HCT116 (cell line): ENCODE results near the gene KIAA1671. TPM values are rescaled to one million over a fixed set of nuclear protein-coding genes. Genes with fewer than 3 reads are reported as not detected.

Experiments
- ATAC-seq: fragments of 200-7000 bp; cut with Tn5 transposase; 2 replicates; pipeline ENCODE4 v1.9.1; 2020; ENCODE audit warnings: mild to moderate bottlenecking, moderate library complexity
- BruUV-seq: library from RNA; stranded (reverse); fragments of 400-500 nt; replicated peaks from 2 replicates; lab custom pipeline; 2021; lab: Mats Ljungman, UMichigan
- CTCF ChIA-PET: fragments of 300-600 bp; sonication (Branson Sonifier 250); formaldehyde crosslinking; loops from one replicate; lab custom pipeline; 2021; ENCODE audit warnings: antibody characterized with exemption; lab: Charles Lee
- POLR2A ChIA-PET: fragments of 300-600, 350-600 bp; sonication (Branson Sonifier 250); formaldehyde crosslinking; loops from one replicate; lab custom pipeline; 2021; ENCODE audit warnings: antibody characterized with exemption; lab: Charles Lee
- RAD21 ChIA-PET, 2 experiments: fragments of 300-600 bp; sonication (Branson Sonifier 250); formaldehyde crosslinking; loops; one replicate each; lab custom pipeline; 2023; ENCODE audit warnings: low total read pairs in 2 of 2; ENCODE audit not compliant: uncharacterized antibody in 2 of 2, unreplicated experiment in 2 of 2, low non-redundant PET in 1 of 2; lab: Charles Lee
- DNase-seq: peaks from one replicate; pipeline ENCODE4 v3.0.0-alpha.2; 2010; ENCODE audit warnings: low read depth, low spot score
- H2AFZ ChIP-seq: fragments of 200-600 bp; shearing (Covaris generic), sonication (generic); 2 replicates; pipeline ENCODE4 v1.6.1; 2017; ENCODE audit warnings: low read depth, mixed run types, mixed read lengths, antibody characterized with exemption, low read length; ENCODE audit not compliant: poor library complexity, severe bottlenecking
- H3K27ac ChIP-seq: 2 replicates; pipeline ENCODE4 v1.5.1; 2012; ENCODE audit warnings: low read depth, low read length
- H3K27me3 ChIP-seq: fragments of 200-600 bp; sonication (generic); 2 replicates; pipeline ENCODE4 v1.6.1; 2016; ENCODE audit warnings: mixed run types, low read length, mixed read lengths; ENCODE audit not compliant: insufficient read depth
- H3K36me3 ChIP-seq, 2 experiments: fragments of 200-500 bp in 1 of 2; fragments of 200-600 bp in 1 of 2; sonication (Bioruptor generic) in 1 of 2; sonication (generic) in 1 of 2; 2 replicates each; pipeline versions ENCODE4 v1.5.1 to v1.6.1; 2014 to 2016; ENCODE audit warnings: low read length in 2 of 2, inconsistent platforms in 1 of 2, mixed read lengths in 1 of 2, mixed run types in 1 of 2; ENCODE audit not compliant: insufficient read depth in 2 of 2, control insufficient read depth in 1 of 2
- H3K4me1 ChIP-seq, 2 experiments: fragments of 200-600 bp in 1 of 2; sonication (generic) in 1 of 2; 2 replicates each; pipeline versions ENCODE4 v1.5.1 to v1.6.1; 2012 to 2017; ENCODE audit warnings: low read length in 2 of 2, inconsistent platforms in 1 of 2, mild to moderate bottlenecking in 1 of 2, mixed read lengths in 1 of 2, mixed run types in 1 of 2, moderate library complexity in 1 of 2; ENCODE audit not compliant: insufficient read depth in 2 of 2, control insufficient read depth in 1 of 2
- H3K4me2 ChIP-seq: fragments of 200-600 bp; sonication (generic); 2 replicates; pipeline ENCODE4 v1.6.1; 2017; ENCODE audit warnings: mixed run types, low read length, mixed read lengths
- H3K4me3 ChIP-seq, 2 experiments: fragments of 200-600 bp in 1 of 2; sonication (generic) in 1 of 2; replicated peaks in 1 of 2; 2 replicates each; pipeline ENCODE4 v1.5.1; 2011 to 2016; ENCODE audit warnings: low read length in 2 of 2, control low read depth in 1 of 2, low read depth in 1 of 2, mild to moderate bottlenecking in 1 of 2, mixed read lengths in 1 of 2, mixed run types in 1 of 2
- H3K79me2 ChIP-seq: fragments of 200-600 bp; sonication (generic); 2 replicates; pipeline ENCODE4 v1.6.1; 2017; ENCODE audit warnings: mild to moderate bottlenecking, mixed run types, low read length, moderate library complexity, mixed read lengths; ENCODE audit not compliant: insufficient read depth
- H3K9ac ChIP-seq: fragments of 200-600 bp; sonication (generic); 2 replicates; pipeline ENCODE4 v1.6.1; 2016; ENCODE audit warnings: low read length, mixed read lengths
- H3K9me2 ChIP-seq: fragments of 200-600 bp; sonication (generic), shearing (Covaris generic); 2 replicates; pipeline ENCODE4 v1.6.1; 2017; ENCODE audit warnings: mixed run types, mild to moderate bottlenecking, moderate library complexity; ENCODE audit not compliant: insufficient read depth
- H3K9me3 ChIP-seq, 2 experiments: fragments of 200-500 bp in 1 of 2; fragments of 200-600 bp in 1 of 2; sonication (Bioruptor generic) in 1 of 2; sonication (generic) in 1 of 2; 2 replicates each; pipeline ENCODE4 v1.6.1; 2014 to 2017; ENCODE audit warnings: low read length in 2 of 2, mixed read lengths in 2 of 2, inconsistent platforms in 1 of 2, low read depth in 1 of 2, mild to moderate bottlenecking in 1 of 2, mixed run types in 1 of 2, moderate library complexity in 1 of 2; ENCODE audit not compliant: control insufficient read depth in 1 of 2, insufficient read depth in 1 of 2
- H4K20me1 ChIP-seq: fragments of 200-600 bp; sonication (generic), shearing (Covaris generic); 2 replicates; pipeline ENCODE4 v1.6.1; 2017; ENCODE audit warnings: mixed run types, mild to moderate bottlenecking, moderate library complexity; ENCODE audit not compliant: insufficient read depth
- CBX3 ChIP-seq: IDR thresholded peaks from 2 replicates; pipeline ENCODE4 v1.6.1; 2012; ENCODE audit warnings: low read depth
- EZH2 ChIP-seq: fragments of 200-600 bp; sonication (generic); IDR thresholded peaks from 2 replicates; pipeline ENCODE4 v1.6.1; 2017; ENCODE audit warnings: antibody characterized with exemption, mixed run types
- EZH2phosphoT487 ChIP-seq: fragments of 200-600 bp; IDR thresholded peaks from 2 replicates; pipeline ENCODE4 v1.6.1; 2018; ENCODE audit warnings: antibody characterized with exemption, borderline replicate concordance
- POLR2A ChIP-seq: IDR thresholded peaks from 2 replicates; pipeline ENCODE4 v1.7.0; 2011; ENCODE audit warnings: borderline replicate concordance; ENCODE audit not compliant: insufficient read depth, insufficient read length; ENCODE audit errors: extremely low read depth
- POLR2AphosphoS5 ChIP-seq: IDR thresholded peaks from 2 replicates; pipeline ENCODE4 v1.6.1; 2011; ENCODE audit warnings: mild to moderate bottlenecking, low read depth, low read length, moderate library complexity
- YY1 ChIP-seq: IDR thresholded peaks from 2 replicates; pipeline ENCODE4 v1.6.1; 2011; ENCODE audit warnings: low read length, low read depth, moderate library complexity, mild to moderate bottlenecking; ENCODE audit not compliant: insufficient replicate concordance; ENCODE audit errors: extremely low read depth
- intact Hi-C: fragments of 100-400 bp; cut with micrococcal nuclease; formaldehyde crosslinking; loops from 2 replicates; pipeline ENCODE4 v1.10.0; 2022
- total RNA-seq: library from RNA; stranded (reverse); gene quantifications from one replicate; pipeline ENCODE4 v1.2.1, GENCODE V29; 2021; ENCODE audit not compliant: unreplicated experiment
- TF ChIP-seq, protein P1 (sequence below), 3 experiments: fragments of 200-600 bp in 1 of 3; sonication (generic) in 1 of 3; IDR thresholded peaks in 2 of 3; conservative IDR thresholded peaks in 1 of 3; 2 replicates each; pipeline ENCODE4 v1.5.1; 2012 to 2017; ENCODE audit warnings: low read depth in 2 of 3, low read length in 2 of 3, antibody characterized with exemption in 1 of 3, borderline replicate concordance in 1 of 3, control low read depth in 1 of 3, mild to moderate bottlenecking in 1 of 3, mixed read lengths in 1 of 3, mixed run types in 1 of 3, moderate library complexity in 1 of 3; ENCODE audit not compliant: insufficient read depth in 1 of 3
- TF ChIP-seq, protein P2 (sequence below): IDR thresholded peaks from 2 replicates; pipeline ENCODE4 v1.6.1; 2011; ENCODE audit warnings: mild to moderate bottlenecking, low read length, moderate library complexity; ENCODE audit not compliant: insufficient replicate concordance; ENCODE audit errors: extremely low read depth
- TF ChIP-seq, protein P3 (sequence below): IDR thresholded peaks from 2 replicates; pipeline ENCODE4 v1.6.1; 2012

KIAA1671 gene
- total RNA-seq, 1 experiment from 2014 or later: 36.8 TPM

DNA sequence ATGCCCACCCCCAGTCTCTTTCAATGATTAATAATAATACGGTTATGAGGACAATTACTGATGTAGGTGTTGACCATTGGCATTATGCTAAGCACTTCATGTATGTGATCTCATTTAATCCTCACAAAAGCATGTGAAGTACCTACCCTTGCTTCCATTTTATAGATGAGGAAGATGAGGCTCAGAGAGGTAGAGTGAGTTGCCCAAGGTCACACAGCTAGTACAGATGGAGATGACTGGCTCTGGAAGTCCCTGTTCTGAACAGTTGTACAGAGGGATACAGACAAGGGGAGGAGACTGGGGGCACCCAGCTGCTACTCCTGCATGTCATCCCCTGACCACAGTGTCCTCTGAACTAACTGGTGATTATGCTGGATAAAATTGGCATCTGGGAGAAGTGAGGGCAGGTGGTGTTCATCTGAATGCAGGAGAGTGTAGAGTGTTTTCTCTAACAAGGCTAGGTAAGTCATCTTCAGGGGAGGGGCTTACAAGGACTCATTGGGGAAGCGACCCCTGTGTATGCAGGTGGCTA, 43.2 kb downstream of the KIAA1671 start:
- H3K27ac ChIP-seq: peak overlapping the region; percentile 27
- no peaks in the 10 kb centered on the region for H3K9me3 ChIP-seq
- peaks cover 30% of the 10 kb centered on the region for H3K79me2 ChIP-seq
- no peak for ATAC-seq
- intact Hi-C loops: loop anchor here (2.0 kb wide), 1 partner anchor 31 kb away; no protein-coding TSS in a partner anchor
- CTCF ChIA-PET: interaction anchor here (0.6 to 0.7 kb wide), 2 partner anchors 25 to 38 kb away, joined by 3 read pairs; no protein-coding TSS in a partner anchor
- H3K27me3 ChIP-seq: no peaks in the 10 kb centered on the region
- TF ChIP-seq, protein P1, sequence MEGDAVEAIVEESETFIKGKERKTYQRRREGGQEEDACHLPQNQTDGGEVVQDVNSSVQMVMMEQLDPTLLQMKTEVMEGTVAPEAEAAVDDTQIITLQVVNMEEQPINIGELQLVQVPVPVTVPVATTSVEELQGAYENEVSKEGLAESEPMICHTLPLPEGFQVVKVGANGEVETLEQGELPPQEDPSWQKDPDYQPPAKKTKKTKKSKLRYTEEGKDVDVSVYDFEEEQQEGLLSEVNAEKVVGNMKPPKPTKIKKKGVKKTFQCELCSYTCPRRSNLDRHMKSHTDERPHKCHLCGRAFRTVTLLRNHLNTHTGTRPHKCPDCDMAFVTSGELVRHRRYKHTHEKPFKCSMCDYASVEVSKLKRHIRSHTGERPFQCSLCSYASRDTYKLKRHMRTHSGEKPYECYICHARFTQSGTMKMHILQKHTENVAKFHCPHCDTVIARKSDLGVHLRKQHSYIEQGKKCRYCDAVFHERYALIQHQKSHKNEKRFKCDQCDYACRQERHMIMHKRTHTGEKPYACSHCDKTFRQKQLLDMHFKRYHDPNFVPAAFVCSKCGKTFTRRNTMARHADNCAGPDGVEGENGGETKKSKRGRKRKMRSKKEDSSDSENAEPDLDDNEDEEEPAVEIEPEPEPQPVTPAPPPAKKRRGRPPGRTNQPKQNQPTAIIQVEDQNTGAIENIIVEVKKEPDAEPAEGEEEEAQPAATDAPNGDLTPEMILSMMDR (IDR thresholded peaks at IDR 0.05 in 2 of 3, conservative IDR thresholded peaks at IDR 0.05 in 1 of 3; ENCODE audit: borderline replicate concordance in 1 of 3, insufficient read depth in 1 of 3, low read depth in 2 of 3, low read length in 2 of 3): no peak
- TF ChIP-seq YY1 (no peak), EZH2 (no peak), POLR2A (no peak)
- TF ChIP-seq, all 23 proteins: peak for 0
- H3K4me1 ChIP-seq: peaks cover 62 to 69% of the 10 kb centered on the region in 2 experiments
- RAD21 ChIA-PET: no interaction called here
- POLR2A ChIA-PET: no interaction called here
- no peak for DNase-seq
- no peak overlapping the region for H2AFZ ChIP-seq
- no TSS peak for BruUV-seq
- no peaks in the 10 kb centered on the region for H3K36me3 ChIP-seq
- H3K4me3 ChIP-seq: peak overlapping the region in 1 of 2 experiments; percentile 8; a peak in 2 of 4 replicates
- H4K20me1 ChIP-seq: 0 out of 2 replicates have a peak, but pooled peaks cover 3% of the 10 kb centered on the region
- H3K9ac ChIP-seq: peak overlapping the region; percentile 52
- no peaks in the 10 kb centered on the region for H3K9me2 ChIP-seq
- H3K4me2 ChIP-seq: peak overlapping the region; percentile 78

DNA sequence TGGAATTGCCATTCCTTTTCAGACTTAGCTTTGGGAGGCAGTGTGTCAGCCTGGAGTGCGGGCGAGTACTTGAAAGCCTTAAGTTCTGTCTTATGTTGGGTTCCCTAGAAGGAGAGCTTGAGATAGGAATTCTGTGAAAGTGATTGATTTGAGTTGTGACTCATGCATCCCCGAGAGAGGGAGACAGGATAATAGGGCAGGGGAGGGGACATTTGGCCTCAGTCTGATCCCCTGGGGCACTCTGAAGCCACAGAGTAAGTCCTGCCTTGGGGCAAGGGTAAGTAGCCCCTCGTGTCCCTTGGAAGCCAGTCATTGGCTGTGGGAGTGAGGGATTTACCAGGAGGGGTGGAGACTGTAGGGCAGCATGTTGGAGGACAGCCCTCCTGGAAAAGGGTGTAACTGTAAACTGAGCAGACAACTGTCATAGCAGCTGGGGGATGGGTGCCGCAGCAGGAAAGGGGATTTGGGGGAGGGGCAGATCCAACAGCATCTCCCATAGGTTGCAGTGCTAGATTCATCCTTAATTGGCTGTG, 44.0 kb downstream of the KIAA1671 start:
- Histone ChIP-seq H2AFZ (no peak overlapping the region), H3K4me1 (peaks cover 54 to 62% of the 10 kb centered on the region in 2 experiments), H3K9ac (peak overlapping the region; percentile 52), H3K27ac (peak overlapping the region; percentile 27), H3K36me3 (no peaks in the 10 kb centered on the region), H4K20me1 (0 out of 2 replicates have a peak, but pooled peaks cover 3% of the 10 kb centered on the region), H3K9me3 (no peaks in the 10 kb centered on the region), H3K4me3 (peak overlapping the region in 1 of 2 experiments; percentile 8; a peak in 2 of 4 replicates), H3K27me3 (no peaks in the 10 kb centered on the region), H3K79me2 (peaks cover 38% of the 10 kb centered on the region), H3K9me2 (no peaks in the 10 kb centered on the region), H3K4me2 (peak overlapping the region; percentile 78)
- ATAC-seq (peak; percentile 65), DNase-seq (peak; percentile 49)
- ChIA-PET RAD21 (no interaction called here), CTCF (no interaction called here), POLR2A (no interaction called here)
- intact Hi-C loops: no loop called here
- BruUV-seq: no TSS peak
- TF ChIP-seq, protein P2, sequence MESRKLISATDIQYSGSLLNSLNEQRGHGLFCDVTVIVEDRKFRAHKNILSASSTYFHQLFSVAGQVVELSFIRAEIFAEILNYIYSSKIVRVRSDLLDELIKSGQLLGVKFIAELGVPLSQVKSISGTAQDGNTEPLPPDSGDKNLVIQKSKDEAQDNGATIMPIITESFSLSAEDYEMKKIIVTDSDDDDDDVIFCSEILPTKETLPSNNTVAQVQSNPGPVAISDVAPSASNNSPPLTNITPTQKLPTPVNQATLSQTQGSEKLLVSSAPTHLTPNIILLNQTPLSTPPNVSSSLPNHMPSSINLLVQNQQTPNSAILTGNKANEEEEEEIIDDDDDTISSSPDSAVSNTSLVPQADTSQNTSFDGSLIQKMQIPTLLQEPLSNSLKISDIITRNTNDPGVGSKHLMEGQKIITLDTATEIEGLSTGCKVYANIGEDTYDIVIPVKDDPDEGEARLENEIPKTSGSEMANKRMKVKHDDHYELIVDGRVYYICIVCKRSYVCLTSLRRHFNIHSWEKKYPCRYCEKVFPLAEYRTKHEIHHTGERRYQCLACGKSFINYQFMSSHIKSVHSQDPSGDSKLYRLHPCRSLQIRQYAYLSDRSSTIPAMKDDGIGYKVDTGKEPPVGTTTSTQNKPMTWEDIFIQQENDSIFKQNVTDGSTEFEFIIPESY: no peak
- TF ChIP-seq POLR2AphosphoS5: no peak
- TF ChIP-seq EZH2: no peak
- TF ChIP-seq, protein P3, sequence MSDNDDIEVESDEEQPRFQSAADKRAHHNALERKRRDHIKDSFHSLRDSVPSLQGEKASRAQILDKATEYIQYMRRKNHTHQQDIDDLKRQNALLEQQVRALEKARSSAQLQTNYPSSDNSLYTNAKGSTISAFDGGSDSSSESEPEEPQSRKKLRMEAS: peak; percentile 36; the same call in 1 of the 2 replicates
- no peak for TF ChIP-seq CBX3
- TF ChIP-seq EZH2phosphoT487: no peak
